HEK293 (cell line): Measurements from ENCODE around the gene PRCC.

Source experiments
- GFI1B ChIP-seq: fragments of 450-650 bp; formaldehyde crosslinking; IDR thresholded peaks from 2 replicates; pipeline ENCODE4 v1.5.1; 2016; ENCODE audit warnings: missing biosample characterization, missing genetic modification characterization
- IKZF3 ChIP-seq: fragments of 450-650 bp; IDR thresholded peaks from 2 replicates; pipeline ENCODE4 v1.5.0; 2018; ENCODE audit warnings: missing biosample characterization, mild to moderate bottlenecking, missing genetic modification characterization, moderate library complexity
- KLF16 ChIP-seq: fragments of 450-650 bp; formaldehyde crosslinking; IDR thresholded peaks from 2 replicates; pipeline ENCODE4 v1.5.1; 2017; ENCODE audit warnings: missing biosample characterization, missing genetic modification characterization
- SP3 ChIP-seq: fragments of 450-650 bp; formaldehyde crosslinking; IDR thresholded peaks from 2 replicates; pipeline ENCODE4 v1.5.1; 2016; ENCODE audit warnings: missing biosample characterization, missing genetic modification characterization
- SP7 ChIP-seq: fragments of 450-650 bp; formaldehyde crosslinking; IDR thresholded peaks from 2 replicates; pipeline ENCODE4 v1.5.1; 2016; ENCODE audit warnings: missing biosample characterization, missing genetic modification characterization
- ZNF114 ChIP-seq: fragments of 450-650 bp; formaldehyde crosslinking; IDR thresholded peaks from 2 replicates; pipeline ENCODE4 v1.5.0; 2017; ENCODE audit warnings: missing biosample characterization, missing genetic modification characterization
- ZNF24 ChIP-seq: fragments of 450-650 bp; formaldehyde crosslinking; IDR thresholded peaks from 2 replicates; pipeline ENCODE4 v1.5.1; 2016; ENCODE audit warnings: missing biosample characterization, missing genetic modification characterization
- ZNF248 ChIP-seq: fragments of 450-650 bp; formaldehyde crosslinking; IDR thresholded peaks from 2 replicates; pipeline ENCODE4 v1.5.1; 2017; ENCODE audit warnings: missing biosample characterization, missing genetic modification characterization
- ZNF391 ChIP-seq: fragments of 450-650 bp; formaldehyde crosslinking; IDR thresholded peaks from 2 replicates; pipeline ENCODE4 v1.5.1; 2016; ENCODE audit warnings: low read depth, missing biosample characterization, missing genetic modification characterization, borderline replicate concordance
- ZNF600 ChIP-seq: fragments of 450-650 bp; formaldehyde crosslinking; IDR thresholded peaks from 2 replicates; pipeline ENCODE4 v1.5.1; 2016; ENCODE audit warnings: missing biosample characterization, missing genetic modification characterization
- ZNF654 ChIP-seq: fragments of 450-650 bp; formaldehyde crosslinking; IDR thresholded peaks from 2 replicates; pipeline ENCODE4 v1.5.1; 2016; ENCODE audit warnings: low read depth, missing biosample characterization, missing genetic modification characterization
- ZNF658 ChIP-seq: fragments of 450-650 bp; formaldehyde crosslinking; IDR thresholded peaks from 2 replicates; pipeline ENCODE4; 2016; ENCODE audit warnings: missing biosample characterization, missing genetic modification characterization
- ZNF791 ChIP-seq: fragments of 450-650 bp; formaldehyde crosslinking; IDR thresholded peaks from 2 replicates; pipeline ENCODE4 v1.5.1; 2016; ENCODE audit warnings: missing biosample characterization, missing genetic modification characterization
- ZXDB ChIP-seq: fragments of 450-650 bp; formaldehyde crosslinking; IDR thresholded peaks from 2 replicates; pipeline ENCODE4 v1.5.1; 2016; ENCODE audit warnings: missing biosample characterization, missing genetic modification characterization
- TF ChIP-seq, protein P1 (sequence below): fragments of 450-650 bp; formaldehyde crosslinking; IDR thresholded peaks from 2 replicates; pipeline ENCODE4 v1.5.1; 2016; ENCODE audit warnings: missing biosample characterization, missing genetic modification characterization
- TF ChIP-seq, protein P2 (sequence below): fragments of 450-650 bp; formaldehyde crosslinking; IDR thresholded peaks from 2 replicates; pipeline ENCODE4 v1.5.1; 2016; ENCODE audit warnings: missing biosample characterization, missing genetic modification characterization
- TF ChIP-seq, protein P3 (sequence below): fragments of 450-650 bp; formaldehyde crosslinking; conservative IDR thresholded peaks from 2 replicates; pipeline ENCODE4 v1.5.1; 2016; ENCODE audit warnings: low read depth, missing biosample characterization, missing genetic modification characterization
- TF ChIP-seq, protein P4 (sequence below): fragments of 450-650 bp; formaldehyde crosslinking; IDR thresholded peaks from 2 replicates; pipeline ENCODE4 v1.5.1; 2017; ENCODE audit warnings: missing biosample characterization, missing genetic modification characterization
- TF ChIP-seq, protein P5 (sequence below): fragments of 450-650 bp; formaldehyde crosslinking; IDR thresholded peaks from 2 replicates; pipeline ENCODE4 v1.5.1; 2016; ENCODE audit warnings: missing biosample characterization, missing genetic modification characterization
- TF ChIP-seq, protein P6 (sequence below): fragments of 450-650 bp; formaldehyde crosslinking; IDR thresholded peaks from 2 replicates; pipeline ENCODE4 v1.5.1; 2016; ENCODE audit warnings: missing biosample characterization, missing genetic modification characterization
- TF ChIP-seq, protein P7 (sequence below): fragments of 450-650 bp; formaldehyde crosslinking; IDR thresholded peaks from 2 replicates; pipeline ENCODE4 v1.5.1; 2016; ENCODE audit warnings: missing biosample characterization, missing genetic modification characterization
- TF ChIP-seq, protein P8 (sequence below): fragments of 450-650 bp; formaldehyde crosslinking; IDR thresholded peaks from 2 replicates; pipeline ENCODE4 v1.5.1; 2016; ENCODE audit warnings: missing biosample characterization, missing genetic modification characterization

The PRCC gene

DNA sequence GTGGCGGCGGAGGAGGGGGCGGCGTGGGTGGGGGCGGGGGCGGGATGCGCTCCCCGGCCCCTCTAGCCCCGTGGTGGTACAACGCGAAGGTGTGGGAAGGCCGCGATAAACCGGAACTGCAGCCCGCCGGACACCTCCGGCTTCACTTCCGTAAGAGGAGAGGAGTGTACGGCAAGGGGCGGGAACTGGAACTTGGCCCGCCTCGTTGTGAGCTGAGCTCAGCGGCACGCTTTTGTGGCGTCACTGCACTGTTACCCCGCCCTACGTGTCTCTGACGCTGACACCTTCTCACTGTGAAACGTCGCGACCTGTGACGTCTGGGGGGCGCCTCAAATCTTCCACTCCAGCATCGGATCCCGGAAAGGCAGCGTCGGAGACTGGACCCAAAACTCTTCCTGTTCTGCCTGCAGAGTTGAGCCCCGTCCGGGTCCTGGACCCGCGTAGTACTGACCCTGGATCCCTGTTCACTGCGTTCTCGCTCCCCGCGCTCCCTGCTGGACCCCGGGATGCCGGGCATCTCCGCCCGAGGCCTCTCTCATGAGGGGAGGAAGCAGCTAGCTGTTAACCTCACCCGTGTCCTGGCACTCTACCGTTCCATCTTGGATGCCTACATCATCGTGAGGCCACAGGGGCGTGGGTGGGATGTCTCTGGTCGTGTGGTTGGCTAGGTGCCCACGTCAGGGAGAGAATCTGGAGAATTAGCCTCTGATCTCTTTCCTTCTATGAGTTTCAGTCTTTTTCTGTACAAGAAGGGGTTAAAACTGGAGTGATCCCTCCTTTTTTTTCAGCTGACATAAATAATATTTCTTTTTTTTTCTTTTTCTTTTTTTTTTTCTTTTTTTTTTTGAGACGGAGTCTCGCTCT lies 38.5 kb upstream of the PRCC start, which contains the start of gene ISG20L2 (continued):
- TF ChIP-seq ZNF654 (tag by site-specific recombination) (no peak), KLF16 (tag by site-specific recombination) (peak; percentile 17; the same call in 1 of the 2 replicates), ZNF114 (tag by site-specific recombination) (no peak), ZNF24 (peak; percentile 43; the same call in 1 of the 2 replicates), ZXDB (tag by site-specific recombination) (peak; percentile 81), ZNF600 (tag by site-specific recombination) (peak; percentile 84), ZNF791 (no peak), SP7 (tag by site-specific recombination) (peak; percentile 61), GFI1B (tag by site-specific recombination) (no peak), IKZF3 (tag by site-specific recombination) (no peak), ZNF248 (tag by site-specific recombination) (no peak), SP3 (tag by site-specific recombination) (peak; percentile 91), ZNF658 (no peak), ZNF391 (tag by site-specific recombination) (peak; percentile 78; the same call in 1 of the 2 replicates)
- TF ChIP-seq, protein P1, sequence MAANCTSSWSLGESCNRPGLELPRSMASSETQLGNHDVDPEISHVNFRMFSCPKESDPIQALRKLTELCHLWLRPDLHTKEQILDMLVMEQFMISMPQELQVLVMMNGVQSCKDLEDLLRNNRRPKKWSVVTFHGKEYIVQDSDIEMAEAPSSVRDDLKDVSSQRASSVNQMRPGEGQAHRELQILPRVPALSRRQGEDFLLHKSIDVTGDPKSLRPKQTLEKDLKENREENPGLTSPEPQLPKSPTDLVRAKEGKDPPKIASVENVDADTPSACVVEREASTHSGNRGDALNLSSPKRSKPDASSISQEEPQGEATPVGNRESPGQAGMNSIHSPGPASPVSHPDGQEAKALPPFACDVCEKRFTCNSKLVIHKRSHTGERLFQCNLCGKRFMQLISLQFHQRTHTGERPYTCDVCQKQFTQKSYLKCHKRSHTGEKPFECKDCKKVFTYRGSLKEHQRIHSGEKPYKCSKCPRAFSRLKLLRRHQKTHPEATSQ, result peak; percentile 38; the same call in 1 of the 2 replicates
- TF ChIP-seq, protein P2, sequence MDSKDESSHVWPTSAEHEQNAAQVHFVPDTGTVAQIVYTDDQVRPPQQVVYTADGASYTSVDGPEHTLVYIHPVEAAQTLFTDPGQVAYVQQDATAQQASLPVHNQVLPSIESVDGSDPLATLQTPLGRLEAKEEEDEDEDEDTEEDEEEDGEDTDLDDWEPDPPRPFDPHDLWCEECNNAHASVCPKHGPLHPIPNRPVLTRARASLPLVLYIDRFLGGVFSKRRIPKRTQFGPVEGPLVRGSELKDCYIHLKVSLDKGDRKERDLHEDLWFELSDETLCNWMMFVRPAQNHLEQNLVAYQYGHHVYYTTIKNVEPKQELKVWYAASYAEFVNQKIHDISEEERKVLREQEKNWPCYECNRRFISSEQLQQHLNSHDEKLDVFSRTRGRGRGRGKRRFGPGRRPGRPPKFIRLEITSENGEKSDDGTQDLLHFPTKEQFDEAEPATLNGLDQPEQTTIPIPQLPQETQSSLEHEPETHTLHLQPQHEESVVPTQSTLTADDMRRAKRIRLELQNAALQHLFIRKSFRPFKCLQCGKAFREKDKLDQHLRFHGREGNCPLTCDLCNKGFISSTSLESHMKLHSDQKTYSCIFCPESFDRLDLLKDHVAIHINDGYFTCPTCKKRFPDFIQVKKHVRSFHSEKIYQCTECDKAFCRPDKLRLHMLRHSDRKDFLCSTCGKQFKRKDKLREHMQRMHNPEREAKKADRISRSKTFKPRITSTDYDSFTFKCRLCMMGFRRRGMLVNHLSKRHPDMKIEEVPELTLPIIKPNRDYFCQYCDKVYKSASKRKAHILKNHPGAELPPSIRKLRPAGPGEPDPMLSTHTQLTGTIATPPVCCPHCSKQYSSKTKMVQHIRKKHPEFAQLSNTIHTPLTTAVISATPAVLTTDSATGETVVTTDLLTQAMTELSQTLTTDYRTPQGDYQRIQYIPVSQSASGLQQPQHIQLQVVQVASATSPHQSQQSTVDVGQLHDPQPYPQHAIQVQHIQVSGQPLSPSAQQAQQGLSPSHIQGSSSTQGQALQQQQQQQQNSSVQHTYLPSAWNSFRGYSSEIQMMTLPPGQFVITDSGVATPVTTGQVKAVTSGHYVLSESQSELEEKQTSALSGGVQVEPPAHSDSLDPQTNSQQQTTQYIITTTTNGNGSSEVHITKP, result peak; percentile 99
- TF ChIP-seq, protein P3, sequence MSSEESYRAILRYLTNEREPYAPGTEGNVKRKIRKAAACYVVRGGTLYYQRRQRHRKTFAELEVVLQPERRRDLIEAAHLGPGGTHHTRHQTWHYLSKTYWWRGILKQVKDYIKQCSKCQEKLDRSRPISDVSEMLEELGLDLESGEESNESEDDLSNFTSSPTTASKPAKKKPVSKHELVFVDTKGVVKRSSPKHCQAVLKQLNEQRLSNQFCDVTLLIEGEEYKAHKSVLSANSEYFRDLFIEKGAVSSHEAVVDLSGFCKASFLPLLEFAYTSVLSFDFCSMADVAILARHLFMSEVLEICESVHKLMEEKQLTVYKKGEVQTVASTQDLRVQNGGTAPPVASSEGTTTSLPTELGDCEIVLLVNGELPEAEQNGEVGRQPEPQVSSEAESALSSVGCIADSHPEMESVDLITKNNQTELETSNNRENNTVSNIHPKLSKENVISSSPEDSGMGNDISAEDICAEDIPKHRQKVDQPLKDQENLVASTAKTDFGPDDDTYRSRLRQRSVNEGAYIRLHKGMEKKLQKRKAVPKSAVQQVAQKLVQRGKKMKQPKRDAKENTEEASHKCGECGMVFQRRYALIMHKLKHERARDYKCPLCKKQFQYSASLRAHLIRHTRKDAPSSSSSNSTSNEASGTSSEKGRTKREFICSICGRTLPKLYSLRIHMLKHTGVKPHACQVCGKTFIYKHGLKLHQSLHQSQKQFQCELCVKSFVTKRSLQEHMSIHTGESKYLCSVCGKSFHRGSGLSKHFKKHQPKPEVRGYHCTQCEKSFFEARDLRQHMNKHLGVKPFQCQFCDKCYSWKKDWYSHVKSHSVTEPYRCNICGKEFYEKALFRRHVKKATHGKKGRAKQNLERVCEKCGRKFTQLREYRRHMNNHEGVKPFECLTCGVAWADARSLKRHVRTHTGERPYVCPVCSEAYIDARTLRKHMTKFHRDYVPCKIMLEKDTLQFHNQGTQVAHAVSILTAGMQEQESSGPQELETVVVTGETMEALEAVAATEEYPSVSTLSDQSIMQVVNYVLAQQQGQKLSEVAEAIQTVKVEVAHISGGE (tag by site-specific recombination), result peak; percentile 96
- TF ChIP-seq, protein P4, sequence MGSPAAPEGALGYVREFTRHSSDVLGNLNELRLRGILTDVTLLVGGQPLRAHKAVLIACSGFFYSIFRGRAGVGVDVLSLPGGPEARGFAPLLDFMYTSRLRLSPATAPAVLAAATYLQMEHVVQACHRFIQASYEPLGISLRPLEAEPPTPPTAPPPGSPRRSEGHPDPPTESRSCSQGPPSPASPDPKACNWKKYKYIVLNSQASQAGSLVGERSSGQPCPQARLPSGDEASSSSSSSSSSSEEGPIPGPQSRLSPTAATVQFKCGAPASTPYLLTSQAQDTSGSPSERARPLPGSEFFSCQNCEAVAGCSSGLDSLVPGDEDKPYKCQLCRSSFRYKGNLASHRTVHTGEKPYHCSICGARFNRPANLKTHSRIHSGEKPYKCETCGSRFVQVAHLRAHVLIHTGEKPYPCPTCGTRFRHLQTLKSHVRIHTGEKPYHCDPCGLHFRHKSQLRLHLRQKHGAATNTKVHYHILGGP (tag by site-specific recombination), result no peak
- TF ChIP-seq, protein P5, sequence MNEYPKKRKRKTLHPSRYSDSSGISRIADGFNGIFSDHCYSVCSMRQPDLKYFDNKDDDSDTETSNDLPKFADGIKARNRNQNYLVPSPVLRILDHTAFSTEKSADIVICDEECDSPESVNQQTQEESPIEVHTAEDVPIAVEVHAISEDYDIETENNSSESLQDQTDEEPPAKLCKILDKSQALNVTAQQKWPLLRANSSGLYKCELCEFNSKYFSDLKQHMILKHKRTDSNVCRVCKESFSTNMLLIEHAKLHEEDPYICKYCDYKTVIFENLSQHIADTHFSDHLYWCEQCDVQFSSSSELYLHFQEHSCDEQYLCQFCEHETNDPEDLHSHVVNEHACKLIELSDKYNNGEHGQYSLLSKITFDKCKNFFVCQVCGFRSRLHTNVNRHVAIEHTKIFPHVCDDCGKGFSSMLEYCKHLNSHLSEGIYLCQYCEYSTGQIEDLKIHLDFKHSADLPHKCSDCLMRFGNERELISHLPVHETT (tag by site-specific recombination), result peak; percentile 41; the same call in 1 of the 2 replicates
- TF ChIP-seq, protein P6, sequence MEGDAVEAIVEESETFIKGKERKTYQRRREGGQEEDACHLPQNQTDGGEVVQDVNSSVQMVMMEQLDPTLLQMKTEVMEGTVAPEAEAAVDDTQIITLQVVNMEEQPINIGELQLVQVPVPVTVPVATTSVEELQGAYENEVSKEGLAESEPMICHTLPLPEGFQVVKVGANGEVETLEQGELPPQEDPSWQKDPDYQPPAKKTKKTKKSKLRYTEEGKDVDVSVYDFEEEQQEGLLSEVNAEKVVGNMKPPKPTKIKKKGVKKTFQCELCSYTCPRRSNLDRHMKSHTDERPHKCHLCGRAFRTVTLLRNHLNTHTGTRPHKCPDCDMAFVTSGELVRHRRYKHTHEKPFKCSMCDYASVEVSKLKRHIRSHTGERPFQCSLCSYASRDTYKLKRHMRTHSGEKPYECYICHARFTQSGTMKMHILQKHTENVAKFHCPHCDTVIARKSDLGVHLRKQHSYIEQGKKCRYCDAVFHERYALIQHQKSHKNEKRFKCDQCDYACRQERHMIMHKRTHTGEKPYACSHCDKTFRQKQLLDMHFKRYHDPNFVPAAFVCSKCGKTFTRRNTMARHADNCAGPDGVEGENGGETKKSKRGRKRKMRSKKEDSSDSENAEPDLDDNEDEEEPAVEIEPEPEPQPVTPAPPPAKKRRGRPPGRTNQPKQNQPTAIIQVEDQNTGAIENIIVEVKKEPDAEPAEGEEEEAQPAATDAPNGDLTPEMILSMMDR (tag by site-specific recombination), result peak; percentile 63; the same call in 1 of the 2 replicates
- TF ChIP-seq, protein P7, sequence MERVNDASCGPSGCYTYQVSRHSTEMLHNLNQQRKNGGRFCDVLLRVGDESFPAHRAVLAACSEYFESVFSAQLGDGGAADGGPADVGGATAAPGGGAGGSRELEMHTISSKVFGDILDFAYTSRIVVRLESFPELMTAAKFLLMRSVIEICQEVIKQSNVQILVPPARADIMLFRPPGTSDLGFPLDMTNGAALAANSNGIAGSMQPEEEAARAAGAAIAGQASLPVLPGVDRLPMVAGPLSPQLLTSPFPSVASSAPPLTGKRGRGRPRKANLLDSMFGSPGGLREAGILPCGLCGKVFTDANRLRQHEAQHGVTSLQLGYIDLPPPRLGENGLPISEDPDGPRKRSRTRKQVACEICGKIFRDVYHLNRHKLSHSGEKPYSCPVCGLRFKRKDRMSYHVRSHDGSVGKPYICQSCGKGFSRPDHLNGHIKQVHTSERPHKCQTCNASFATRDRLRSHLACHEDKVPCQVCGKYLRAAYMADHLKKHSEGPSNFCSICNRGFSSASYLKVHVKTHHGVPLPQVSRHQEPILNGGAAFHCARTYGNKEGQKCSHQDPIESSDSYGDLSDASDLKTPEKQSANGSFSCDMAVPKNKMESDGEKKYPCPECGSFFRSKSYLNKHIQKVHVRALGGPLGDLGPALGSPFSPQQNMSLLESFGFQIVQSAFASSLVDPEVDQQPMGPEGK (tag by site-specific recombination), result peak; percentile 62; the same call in 1 of the 2 replicates
- TF ChIP-seq, protein P8, sequence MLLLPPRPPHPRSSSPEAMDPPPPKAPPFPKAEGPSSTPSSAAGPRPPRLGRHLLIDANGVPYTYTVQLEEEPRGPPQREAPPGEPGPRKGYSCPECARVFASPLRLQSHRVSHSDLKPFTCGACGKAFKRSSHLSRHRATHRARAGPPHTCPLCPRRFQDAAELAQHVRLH (tag by site-specific recombination), result peak; percentile 55
